HuH-7.5 (cell line): ENCODE results near the gene HERC3.
A peak's percentile ranks its signal among the peaks of the same experiment; 100 is the strongest.

Experiments used
- DNase-seq: peaks from one replicate; pipeline ENCODE4 v3.0.0; 2011; ENCODE audit warnings: low spot score

The HERC3 gene

GRCh38 chr4:88591787-88592599, at the start of gene HERC3:
TSS of gene HERC3 (plus strand) at chr4:88592480. CDS start at chr4:88605824, 13,344 bp downstream.
- DNase-seq = peak; percentile 80

GRCh38 chr4:88549815-88550214, 42.5 kb upstream of the HERC3 start:
- DNase-seq = no peak

DNA sequence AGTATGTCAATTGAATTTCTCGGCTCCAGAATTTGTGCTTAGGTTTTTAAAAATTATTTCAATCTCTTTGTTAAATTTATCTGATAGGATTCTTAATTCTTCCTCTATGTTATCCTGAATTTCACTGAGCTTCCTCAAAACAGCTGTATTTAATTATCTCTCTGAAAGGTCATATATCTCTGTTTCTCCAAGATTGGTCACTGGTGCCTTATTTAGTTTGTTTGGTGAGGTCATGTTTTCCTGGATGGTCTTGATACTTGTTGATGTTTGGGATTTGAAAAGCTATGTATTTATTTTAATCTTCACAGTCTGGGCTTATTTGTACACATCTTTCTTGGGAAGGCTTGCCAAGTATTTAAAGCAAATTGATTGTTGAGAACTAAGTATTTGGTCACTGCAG, 24.7 kb upstream of the HERC3 start:
- DNase-seq = no peak

DNA sequence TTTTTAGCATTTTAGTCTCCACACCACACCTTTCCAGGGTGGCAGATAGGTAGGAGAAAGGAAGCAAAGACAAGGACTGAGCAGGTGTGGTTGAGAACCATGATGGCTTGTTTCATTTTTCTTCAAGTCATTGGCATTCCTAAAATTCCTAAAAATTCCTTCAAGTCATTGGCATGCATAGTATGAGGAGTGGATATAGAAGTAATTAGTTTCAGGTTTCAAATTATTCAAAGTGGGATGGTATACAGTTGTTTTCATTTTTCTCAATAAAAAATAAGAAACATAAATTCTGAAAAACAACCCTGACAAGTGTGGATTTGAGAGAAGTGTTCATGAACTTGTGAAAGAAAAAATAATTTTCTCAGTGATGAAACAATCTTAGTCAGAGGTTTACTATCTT, 22.3 kb upstream of the HERC3 start:
- DNase-seq = no peak

DNA sequence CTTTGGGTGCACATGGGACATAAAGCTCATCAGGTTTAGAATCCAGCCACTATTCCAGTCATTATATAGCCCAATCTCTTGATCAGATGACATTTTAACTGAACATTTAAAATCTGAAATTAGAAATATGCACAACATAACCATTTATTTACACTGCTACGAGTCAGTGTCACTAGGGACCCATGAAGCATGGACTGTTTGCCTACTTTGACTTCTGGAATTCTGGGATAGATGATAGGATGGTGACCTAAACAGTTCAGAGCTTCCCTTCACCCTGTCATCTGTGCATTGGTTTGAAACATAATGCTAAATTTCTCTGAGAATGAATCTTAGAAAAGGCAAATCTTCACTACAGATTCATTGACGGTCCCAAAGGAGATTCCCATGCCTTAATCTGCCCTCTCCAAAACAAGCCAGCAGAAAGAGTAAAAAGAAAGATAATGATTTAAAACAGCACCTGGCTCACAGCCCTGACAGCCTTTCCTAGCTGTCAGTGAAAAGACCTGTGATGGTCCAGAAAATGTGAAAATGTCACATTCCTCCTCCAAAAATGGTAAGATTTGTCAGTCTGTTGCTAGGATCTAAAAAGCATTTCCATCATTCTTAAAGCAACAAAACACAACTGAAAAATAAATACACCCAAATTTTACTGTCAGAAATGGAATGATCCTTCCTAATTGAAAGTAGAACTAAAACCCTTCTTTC, 18.9 kb upstream of the HERC3 start:
- no peak for DNase-seq

GRCh38 chr4:88573995-88574394, 18.3 kb upstream of the HERC3 start:
- no peak for DNase-seq

DNA sequence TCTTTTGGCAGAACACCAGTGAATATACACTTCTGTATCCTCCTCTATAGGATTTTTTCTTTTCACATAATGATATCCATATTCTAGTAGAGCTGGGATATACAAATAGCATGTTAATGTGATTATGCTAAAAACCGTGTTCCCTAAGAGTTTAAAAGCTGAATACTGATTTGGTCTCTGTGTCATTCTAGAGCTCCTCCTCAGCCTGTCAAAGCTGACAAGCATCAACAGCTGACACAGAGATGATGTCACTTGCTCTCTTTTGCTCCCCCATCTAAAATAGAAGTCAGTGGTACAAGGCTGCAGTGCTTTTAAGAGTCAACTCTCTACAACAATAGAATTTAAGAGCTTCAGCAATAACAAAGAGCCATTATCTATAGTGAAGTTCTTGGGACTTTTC, 17.1 kb upstream of the HERC3 start:
- DNase-seq = no peak

DNA sequence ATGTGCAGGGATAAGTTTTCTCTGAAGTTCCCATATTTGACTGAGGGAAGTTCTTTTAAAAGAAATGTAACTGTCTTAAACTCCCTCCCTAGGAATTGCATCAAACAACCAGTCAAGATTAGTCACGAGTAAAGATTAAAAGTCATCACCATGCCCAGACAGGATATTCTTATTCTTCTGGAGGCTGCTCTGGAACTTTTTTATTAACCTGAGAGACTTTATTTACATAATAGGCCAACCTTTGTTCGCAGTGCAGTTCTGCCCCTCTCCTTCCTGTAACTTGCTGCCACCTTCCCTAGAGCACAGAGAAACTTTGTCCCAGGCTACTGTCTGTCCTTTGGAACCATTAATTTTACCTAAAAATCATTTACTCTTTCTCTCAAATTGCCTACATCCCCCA, 9.8 kb upstream of the HERC3 start:
- DNase-seq = no peak

DNA sequence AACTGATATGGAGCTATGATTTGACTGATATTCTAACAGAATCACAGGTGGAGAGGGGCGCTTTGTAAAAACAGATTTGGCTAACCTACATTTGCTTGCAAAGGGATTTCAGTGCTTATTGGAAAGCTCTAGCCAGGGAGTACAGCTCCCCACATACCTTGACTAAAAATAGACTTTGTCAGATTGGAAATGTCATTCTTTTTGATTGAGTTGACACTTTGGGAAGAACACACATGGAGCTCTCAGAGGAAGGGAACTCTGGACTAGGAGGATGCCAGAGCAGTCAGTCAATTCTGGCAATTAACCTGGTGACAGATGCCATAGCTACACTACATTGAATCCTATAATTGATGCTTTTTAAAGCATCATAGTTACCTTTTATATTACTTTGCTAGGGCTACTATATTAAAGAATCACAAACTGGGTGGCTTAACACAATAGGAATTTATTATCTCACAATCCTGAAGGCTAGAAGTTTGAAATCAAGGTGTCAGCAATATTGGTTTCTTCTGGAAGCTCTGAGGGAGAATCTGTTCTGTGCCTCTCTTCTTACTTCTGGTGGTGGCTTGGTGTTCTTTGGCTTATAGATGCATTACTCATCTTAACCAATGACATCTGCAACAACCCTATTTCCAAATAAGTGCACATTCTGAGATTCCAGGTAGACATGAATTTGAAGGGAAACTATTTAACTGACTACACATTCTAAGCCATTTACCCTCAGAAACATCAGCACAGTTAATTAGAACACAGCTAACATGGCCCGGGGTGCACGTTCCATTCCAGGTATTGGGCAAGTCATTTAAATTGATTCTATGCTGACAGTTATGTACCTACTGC, 8.4 kb upstream of the HERC3 start:
- DNase-seq = no peak

DNA sequence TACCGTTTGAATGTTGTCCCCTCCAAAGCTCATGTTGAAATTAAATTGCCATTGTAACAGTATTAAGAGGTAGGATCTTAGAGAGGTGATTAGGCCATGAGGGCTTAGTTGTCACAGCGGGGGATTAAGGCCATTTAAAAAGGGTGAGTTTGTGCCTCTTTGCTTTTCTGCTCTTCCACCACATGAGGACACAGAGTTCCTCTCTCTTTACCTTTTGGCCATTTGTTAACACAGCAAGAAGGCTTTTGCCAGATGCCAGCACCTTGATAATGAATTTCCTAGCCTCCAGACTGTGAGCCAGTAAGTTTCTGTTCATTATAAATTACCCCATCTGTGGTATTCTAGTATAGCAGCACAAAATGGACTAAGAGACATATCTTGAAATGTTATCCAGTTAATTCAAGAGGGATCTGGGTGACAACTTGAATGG, 7.8 kb upstream of the HERC3 start:
- no peak for DNase-seq

DNA sequence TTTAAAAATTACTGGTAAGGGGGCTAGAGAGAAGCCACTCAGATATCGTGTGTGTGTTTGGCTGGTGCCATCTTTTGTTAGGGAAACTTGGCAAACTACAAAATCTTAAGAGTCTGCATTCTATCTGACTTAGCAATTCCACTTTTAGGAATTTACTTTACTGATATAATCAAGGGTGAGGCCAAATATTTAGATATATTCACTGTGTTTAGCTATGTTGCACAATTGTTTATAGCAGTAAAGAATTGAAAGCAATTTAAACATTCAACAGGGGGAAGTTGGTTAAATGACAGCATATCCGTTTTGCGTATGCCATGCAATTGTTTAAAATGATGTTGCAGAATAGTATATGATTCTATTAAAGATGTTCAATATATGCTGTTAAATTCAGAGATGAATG, 6.4 kb upstream of the HERC3 start:
- DNase-seq = no peak

GRCh38 chr4:88587306-88587705, 5.0 kb upstream of the HERC3 start:
- DNase-seq = no peak

- DNase-seq = peak; percentile 71
These were observed 544 bp downstream of the HERC3 start for GRCh38 chr4:88592600-88593448.

DNA sequence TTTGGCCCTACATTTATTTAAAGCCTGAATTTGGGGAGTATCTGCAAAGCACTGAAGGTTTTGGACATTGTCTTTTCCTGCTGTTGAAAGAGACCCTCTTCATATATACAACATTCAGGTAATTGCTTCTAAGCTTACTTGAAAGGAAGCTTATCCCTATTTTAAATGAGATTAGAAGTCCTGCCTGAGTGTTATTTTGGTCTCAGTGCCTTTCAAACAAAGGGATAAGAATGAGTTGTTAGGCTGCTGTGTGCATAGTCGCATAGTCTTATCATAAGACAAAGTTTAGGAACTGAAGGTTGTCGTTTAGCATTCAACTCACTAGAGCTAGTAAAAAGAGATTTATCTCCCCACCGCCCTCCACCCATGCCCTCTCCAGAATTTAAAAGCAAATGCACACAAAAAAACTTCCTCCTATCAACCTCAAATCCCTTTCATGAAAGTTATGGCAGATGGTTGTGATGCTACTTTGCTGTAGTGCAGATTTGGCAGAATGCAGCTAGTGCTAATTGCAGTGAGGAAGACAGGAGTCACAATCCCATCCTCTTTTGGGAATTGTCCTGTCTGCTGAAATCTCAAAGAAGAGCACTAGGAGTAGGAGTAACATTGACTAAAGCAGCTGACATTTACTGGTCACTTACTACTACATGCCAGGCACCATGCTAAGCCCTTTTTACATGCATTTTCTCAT, 5.8 kb downstream of the HERC3 start:
- DNase-seq = no peak

DNA sequence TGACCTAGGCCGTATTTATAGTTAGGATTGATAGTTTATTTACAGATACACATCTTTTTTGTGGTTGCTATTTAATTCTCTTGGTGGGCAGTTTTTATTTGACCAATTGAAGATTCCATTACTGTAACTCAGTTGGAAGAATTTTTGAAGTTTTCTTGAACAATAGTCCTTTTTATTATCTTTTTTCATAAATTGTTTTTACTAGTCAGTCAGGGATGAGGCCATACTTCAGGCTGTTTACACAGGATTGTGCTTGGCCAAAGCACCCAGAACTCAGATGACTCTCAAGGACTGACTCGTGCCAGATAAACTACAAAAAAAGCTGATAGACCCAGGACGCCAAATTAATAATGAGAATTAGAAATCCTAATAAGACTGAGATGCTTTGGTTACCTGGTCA, 7.0 kb downstream of the HERC3 start:
- DNase-seq = no peak

DNA sequence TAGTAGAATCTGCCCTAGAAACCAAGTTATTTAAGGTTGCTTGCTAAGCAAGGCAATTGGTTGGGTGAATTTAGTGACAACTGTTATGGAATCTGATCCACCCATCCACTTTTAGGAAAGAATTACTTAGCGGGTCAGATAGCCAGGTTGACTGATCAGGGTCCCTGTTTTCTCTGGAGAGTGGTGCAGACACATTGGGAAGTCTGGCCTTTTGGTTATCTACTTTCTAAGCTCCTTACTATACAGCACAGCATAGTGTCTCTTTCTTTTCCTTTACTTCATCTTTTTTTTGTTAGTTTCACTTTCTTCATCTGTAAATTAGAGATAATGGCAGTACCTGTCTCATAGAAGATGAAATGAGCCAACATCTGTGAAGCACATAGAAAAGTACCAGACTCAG, 7.4 kb downstream of the HERC3 start:
- DNase-seq = no peak

GRCh38 chr4:88600176-88600838, 8.0 kb downstream of the HERC3 start:
- no peak for DNase-seq

DNA sequence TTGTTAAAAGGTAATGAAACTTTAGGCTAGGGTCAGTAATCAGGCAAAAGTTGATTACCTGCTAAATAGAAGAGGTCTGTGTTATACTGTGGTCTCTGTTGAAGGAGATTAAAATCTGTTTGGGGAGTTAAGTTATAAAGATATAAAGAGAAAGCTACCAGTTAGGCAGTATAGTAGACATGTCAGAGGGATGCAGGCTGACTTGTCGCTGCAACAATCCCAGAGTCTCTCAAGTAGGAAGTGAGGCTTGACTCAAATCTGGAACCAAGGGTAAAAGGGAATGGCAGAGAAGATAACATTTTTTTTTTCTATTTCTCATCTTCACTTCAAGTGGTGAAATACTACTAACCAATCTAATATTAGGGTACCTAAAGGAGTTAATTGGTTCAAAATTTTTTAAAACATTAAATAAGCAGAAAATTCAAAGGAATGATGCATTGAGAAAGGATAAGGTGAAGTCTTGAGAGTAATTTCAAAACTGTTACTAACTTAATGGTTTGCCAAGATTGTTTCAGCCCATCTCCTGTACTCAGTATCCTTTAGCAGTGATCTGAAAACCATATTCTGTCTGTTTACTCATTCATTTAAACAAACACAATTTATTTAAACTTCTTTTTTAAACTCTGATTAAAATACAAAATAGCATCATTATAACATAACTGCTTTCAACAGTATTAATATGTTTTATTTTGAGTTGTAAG, 12.8 kb downstream of the HERC3 start:
- no peak for DNase-seq

DNA sequence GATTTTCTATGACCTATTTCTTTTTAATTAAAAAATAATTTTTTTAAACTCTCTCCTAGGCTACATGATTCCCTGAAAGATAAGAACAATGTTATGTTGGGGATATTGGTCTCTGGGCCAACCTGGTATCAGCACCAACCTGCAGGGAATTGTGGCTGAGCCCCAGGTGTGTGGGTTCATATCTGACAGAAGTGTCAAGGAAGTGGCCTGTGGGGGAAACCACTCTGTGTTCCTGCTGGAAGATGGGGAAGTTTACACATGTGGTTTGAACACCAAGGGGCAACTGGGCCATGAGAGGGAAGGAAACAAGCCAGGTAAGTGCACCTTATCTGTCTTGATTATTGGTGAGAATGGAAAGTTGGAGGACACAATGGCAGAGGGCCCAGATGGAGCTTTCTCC, 13.5 kb downstream of the HERC3 start:
- DNase-seq = no peak

DNA sequence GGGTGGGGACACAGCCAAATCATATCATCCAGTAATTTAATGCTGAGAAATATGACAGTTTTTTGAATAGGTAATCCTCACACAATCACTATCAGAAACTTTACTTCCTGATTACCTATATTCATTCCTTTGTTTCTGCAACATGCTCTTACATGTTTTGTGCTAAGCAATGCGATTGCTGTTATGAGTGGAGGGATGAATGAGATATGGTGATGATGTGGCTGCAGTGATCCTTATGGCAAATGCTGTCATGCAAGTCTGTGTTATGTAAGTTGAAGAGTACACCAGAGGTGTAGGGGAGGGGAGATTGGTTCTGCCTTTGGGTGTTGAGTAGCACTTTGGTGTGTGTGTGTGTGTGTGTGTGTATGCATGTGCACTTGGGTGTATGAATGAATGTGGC, 14.6 kb downstream of the HERC3 start:
- no peak for DNase-seq
